Measurements from ENCODE around the gene PDZRN4. TPM values are rescaled to one million over a fixed set of nuclear protein-coding genes. Genes with fewer than 3 reads are reported as not detected.

The PDZRN4 gene
- total and polyA plus RNA-seq, 2 of the 4 experiments (the other 2 are of a cell fraction): not detected

DNA sequence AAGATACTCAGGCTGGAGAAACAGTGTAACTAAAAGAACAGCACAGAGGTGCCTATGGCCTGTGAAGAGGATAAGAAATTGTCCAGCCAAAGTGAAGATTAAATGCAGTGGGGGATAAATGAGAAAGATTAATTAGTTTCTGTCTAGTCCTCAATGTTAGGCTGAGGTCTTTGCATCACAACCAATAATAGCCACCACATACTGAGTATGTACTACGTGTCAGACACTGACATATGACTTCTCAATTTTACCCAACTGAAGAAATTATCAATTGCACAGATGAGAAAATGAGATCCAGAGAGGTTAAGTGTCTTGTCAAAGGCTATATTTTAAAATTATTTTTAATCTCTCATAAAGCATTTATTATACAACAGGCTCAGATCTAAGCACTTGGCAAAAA is 285.9 kb downstream of the PDZRN4 start:
- no peak overlapping the region for H3K23ac ChIP-seq (ENCODE audit: low read depth, low read length)
- no peak overlapping the region for H3K27ac ChIP-seq (ENCODE audit: insufficient read depth, low read length)
- H3K79me1 ChIP-seq (ENCODE audit: low read depth in 1 of 2, low read length in 2 of 2): no peaks in the 10 kb centered on the region
- TF ChIP-seq BHLHE40 (IDR thresholded peaks at IDR 0.05; ENCODE audit: low read depth, low read length): no peak
- TF ChIP-seq MXI1 (IDR thresholded peaks at IDR 0.05; ENCODE audit: borderline replicate concordance, low read depth, low read length): no peak
- no peak for TF ChIP-seq ELK1 (IDR thresholded peaks at IDR 0.05; ENCODE audit: borderline replicate concordance, low read depth, low read length)
- no peak for TF ChIP-seq POLR2A (IDR thresholded peaks at IDR 0.05; ENCODE audit: low read depth, low read length)
- TF ChIP-seq RAD21 (IDR thresholded peaks at IDR 0.05; ENCODE audit: low read length): no peak
- H3K9me3 ChIP-seq (ENCODE audit: control insufficient read depth, insufficient read depth, low read length): no peaks in the 10 kb centered on the region
- H3K4me1 ChIP-seq (ENCODE audit: control insufficient read depth, insufficient read depth, low read length): no peaks in the 10 kb centered on the region
- dilution Hi-C loops (cut with HindIII; ENCODE audit: low sequenced_read_pairs, unreplicated experiment): no loop called here
- no peak overlapping the region for H2AK5ac ChIP-seq (ENCODE audit: low read depth, low read length)
- H3K4me3 ChIP-seq (ENCODE audit: insufficient read depth, low read depth, low read length): no peak overlapping the region
- no peaks in the 10 kb centered on the region for H3K36me3 ChIP-seq (ENCODE audit: control insufficient read depth, insufficient read depth, low read length)
- ChIA-PET CTCF (no interaction called here), POLR2A (ENCODE audit: unreplicated experiment) (no interaction called here)
- H4K5ac ChIP-seq (ENCODE audit: low read depth, low read length): no peak overlapping the region
- no peaks in the 10 kb centered on the region for H4K20me1 ChIP-seq (ENCODE audit: insufficient read depth, low read length)
- WGBS, 2 experiments (ENCODE audit: extremely low coverage in 2 of 2, insufficient read length in 1 of 2): no CpG with 5 or more reads among the region's 1 CpG
- no peak overlapping the region for H4K8ac ChIP-seq (ENCODE audit: low read depth in 2 of 2, low read length in 2 of 2)
- no peak for ATAC-seq (ENCODE audit: low read depth)
- no peak overlapping the region for H2BK5ac ChIP-seq (ENCODE audit: low read depth, low read length, poor library complexity, severe bottlenecking)
- no peak overlapping the region for H2BK15ac ChIP-seq (ENCODE audit: low read depth, low read length)
- no peak overlapping the region for H3K14ac ChIP-seq (replicated peaks; ENCODE audit: low read depth, low read length)
- H3K4me2 ChIP-seq (ENCODE audit: low read depth, low read length): no peak overlapping the region
- H3K18ac ChIP-seq (ENCODE audit: low read depth, low read length): no peak overlapping the region
- in situ Hi-C loops (cut with MboI; ENCODE audit: low sequenced_read_pairs): no loop called here
- no peak overlapping the region for H2BK120ac ChIP-seq (ENCODE audit: low read depth, low read length)
- H3K9ac ChIP-seq (ENCODE audit: low read depth, low read length): no peak overlapping the region
- H3K9me1 ChIP-seq (ENCODE audit: insufficient read depth, low read length): no peaks in the 10 kb centered on the region
- H2BK20ac ChIP-seq (ENCODE audit: low read depth, low read length): no peak overlapping the region
- intact Hi-C loops (cut with micrococcal nuclease): no loop called here
- no peak overlapping the region for H2AK9ac ChIP-seq (replicated peaks; ENCODE audit: low read depth, low read length, poor library complexity)
- H3K56ac ChIP-seq (ENCODE audit: extremely low read depth, insufficient read depth, low read length): no peak overlapping the region
- H4K91ac ChIP-seq (ENCODE audit: insufficient read depth, low read depth, low read length): no peak overlapping the region
- H3K4ac ChIP-seq (ENCODE audit: low read depth, low read length): no peak overlapping the region
- no peak for DNase-seq
- H2AFZ ChIP-seq (replicated peaks; ENCODE audit: low read length, poor library complexity): no peak overlapping the region
- no peaks in the 10 kb centered on the region; the same call in 1 of the 2 replicates for H3K27me3 ChIP-seq (ENCODE audit: control insufficient read depth, insufficient read depth, low read length)
- BruUV-seq (replicated peaks): no TSS peak

Measured in IMR-90 (cell line).